Measurements from ENCODE around the gene LHCGR.
"Not testable (repeated sequence)": the region's sequence is repeated elsewhere in the genome, so short reads cannot be mapped to it uniquely, and the experiment has no call there.

LHCGR gene

GRCh38 chr2:48707466-48707865 lies 48.1 kb downstream of the LHCGR start:
- no peak for DNase-seq

- DNase-seq, result not testable (repeated sequence)
These were observed 51.9 kb downstream of the LHCGR start for GRCh38 chr2:48703621-48704020.

GRCh38 chr2:48699348-48699930 lies 56.1 kb downstream of the LHCGR start:
- no peak for DNase-seq

- DNase-seq, result no peak
These were observed 58.6 kb downstream of the LHCGR start for GRCh38 chr2:48696881-48697280.

GRCh38 chr2:48695991-48696390 lies 59.5 kb downstream of the LHCGR start:
- DNase-seq, result no peak

- no peak for DNase-seq
These were observed 61.4 kb downstream of the LHCGR start for GRCh38 chr2:48694149-48694548.

GRCh38 chr2:48693645-48694044 lies 61.9 kb downstream of the LHCGR start:
- DNase-seq, result no peak

GRCh38 chr2:48693066-48693465 lies 62.5 kb downstream of the LHCGR start:
- DNase-seq, result no peak

- DNase-seq, result no peak
These were observed 63.4 kb downstream of the LHCGR start for GRCh38 chr2:48691935-48692691.

- no peak for DNase-seq
These were observed 70.4 kb downstream of the LHCGR start for GRCh38 chr2:48685126-48685525.

- DNase-seq, result no peak
These were observed 78.1 kb downstream of the LHCGR start for GRCh38 chr2:48677450-48677849.

GRCh38 chr2:48674933-48675332 lies 80.6 kb downstream of the LHCGR start:
- no peak for DNase-seq

GRCh38 chr2:48673581-48673980 lies 81.9 kb downstream of the LHCGR start:
- DNase-seq, result no peak

- DNase-seq, result no peak
These were observed 86.5 kb downstream of the LHCGR start for GRCh38 chr2:48668992-48669391.

GRCh38 chr2:48651158-48651790 lies 104.2 kb downstream of the LHCGR start:
- DNase-seq, result no peak

- DNase-seq, result no peak
These were observed 117.3 kb downstream of the LHCGR start for GRCh38 chr2:48638261-48638660.

All from DMS79 treated with DMSO at 0.1 percent for 48 hours (cell line).